GM18907 (cell line): ENCODE data around the gene LMNTD1.
"Not testable (repeated sequence)": the region's sequence is repeated elsewhere in the genome, so short reads cannot be mapped to it uniquely, and the experiment has no call there.

ENCODE experiments used
- ATAC-seq: cut with Tn5 transposase; IDR thresholded peaks from one replicate; pipeline ENCODE4 v1.9.1; 2021; ENCODE audit warnings: mild to moderate bottlenecking, moderate library complexity; ENCODE audit not compliant: unreplicated experiment

Gene LMNTD1, protein sequence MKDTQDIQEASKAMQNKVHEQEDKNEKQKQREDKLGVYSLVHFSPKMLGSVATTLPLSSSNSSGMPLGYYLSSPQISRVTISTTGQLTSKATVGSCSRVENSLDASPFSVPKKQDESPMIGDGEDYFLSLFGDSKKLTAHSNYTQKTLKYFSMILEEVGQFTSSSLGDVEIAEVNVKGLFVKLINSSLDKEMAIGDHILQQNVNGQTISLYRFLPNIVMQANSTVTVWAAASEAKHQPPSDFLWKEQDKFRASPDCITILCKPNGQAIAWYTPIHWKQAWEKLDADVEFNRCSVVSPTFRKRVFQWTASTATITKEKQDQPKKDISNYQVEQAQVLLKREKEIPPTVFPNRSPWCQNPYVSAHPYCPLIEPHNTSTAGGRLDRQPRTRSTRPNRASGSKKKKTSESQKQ

DNA sequence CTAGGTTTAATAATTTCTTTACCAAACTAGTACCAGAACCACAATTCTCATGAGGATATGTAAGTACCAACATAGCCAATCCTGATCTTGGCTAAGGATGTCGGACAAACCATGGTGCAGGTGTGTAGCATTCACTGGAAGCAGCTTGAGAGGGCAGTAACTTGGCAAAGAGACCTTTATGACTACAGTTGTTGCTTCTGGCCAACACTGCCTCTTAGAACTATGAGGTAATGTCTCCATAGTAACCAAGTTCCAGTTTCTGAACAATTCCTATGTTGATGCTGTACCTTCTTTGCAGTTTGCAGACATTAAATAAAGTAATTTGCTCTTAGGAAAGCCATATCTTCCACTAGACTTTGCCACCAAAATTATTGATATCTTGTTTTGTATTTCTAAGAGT lies at the start of gene LMNTD1:
Gene LMNTD1, minus strand, starts transcription at position 186 of the 400 bp plus-strand sequence. CDS start 324 bp downstream, outside the sequence.
- ATAC-seq: no peak

DNA sequence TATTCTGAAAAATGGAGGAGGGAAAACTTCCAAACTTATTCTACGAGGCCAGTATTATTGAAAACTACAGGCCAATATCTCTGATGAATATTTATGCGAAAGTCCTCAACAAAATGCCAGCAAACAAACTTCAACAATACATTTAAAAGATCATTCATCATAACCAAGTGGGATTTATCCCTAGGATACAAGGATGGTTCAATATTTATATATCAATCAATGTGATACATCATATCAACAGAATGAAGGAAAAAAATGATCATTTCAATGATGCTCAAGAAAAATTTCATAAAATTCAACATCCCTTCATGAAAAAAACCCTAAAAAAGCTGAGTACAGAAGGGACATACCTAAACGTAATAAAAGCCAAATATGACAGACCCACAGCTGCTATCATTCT lies 45.9 kb upstream of the LMNTD1 start:
- no peak for ATAC-seq

DNA sequence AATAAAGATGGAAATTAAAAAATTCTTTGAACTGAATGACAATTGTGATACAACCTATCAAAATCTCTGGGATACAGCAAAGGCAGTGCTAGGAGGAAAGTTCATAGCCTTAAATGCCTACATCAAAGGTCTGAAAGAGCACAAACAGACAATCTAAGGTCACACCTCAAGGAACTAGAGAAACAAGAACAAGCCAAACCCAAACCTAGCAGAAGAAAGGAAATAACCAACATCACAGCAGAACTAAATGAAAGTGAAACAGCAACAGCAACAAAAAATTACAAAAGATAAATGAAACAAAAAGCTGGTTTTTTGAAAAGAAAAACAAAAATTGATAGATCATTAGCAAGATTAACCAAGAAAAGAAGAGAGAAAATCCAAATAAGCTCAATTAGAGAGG lies 42.4 kb upstream of the LMNTD1 start:
- not testable (repeated sequence) for ATAC-seq

DNA sequence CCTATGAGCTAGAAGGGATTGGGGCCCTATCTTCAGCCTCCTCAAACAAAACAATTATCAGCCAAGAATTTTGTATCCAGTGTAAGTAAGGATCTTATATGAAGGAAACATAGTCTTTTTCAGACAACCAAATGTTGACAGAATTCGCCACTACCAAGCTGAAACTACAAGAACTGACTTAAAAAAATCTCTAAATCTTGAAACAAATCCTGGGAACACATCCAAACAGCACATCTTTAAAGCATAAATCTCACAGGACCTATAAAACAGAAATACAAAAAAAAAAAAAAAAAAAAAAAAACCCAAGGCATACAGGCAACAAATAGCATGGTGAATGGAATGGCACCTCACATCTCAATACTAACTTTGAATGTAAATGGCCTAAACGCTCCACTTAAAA lies 41.3 kb upstream of the LMNTD1 start:
- no peak for ATAC-seq

DNA sequence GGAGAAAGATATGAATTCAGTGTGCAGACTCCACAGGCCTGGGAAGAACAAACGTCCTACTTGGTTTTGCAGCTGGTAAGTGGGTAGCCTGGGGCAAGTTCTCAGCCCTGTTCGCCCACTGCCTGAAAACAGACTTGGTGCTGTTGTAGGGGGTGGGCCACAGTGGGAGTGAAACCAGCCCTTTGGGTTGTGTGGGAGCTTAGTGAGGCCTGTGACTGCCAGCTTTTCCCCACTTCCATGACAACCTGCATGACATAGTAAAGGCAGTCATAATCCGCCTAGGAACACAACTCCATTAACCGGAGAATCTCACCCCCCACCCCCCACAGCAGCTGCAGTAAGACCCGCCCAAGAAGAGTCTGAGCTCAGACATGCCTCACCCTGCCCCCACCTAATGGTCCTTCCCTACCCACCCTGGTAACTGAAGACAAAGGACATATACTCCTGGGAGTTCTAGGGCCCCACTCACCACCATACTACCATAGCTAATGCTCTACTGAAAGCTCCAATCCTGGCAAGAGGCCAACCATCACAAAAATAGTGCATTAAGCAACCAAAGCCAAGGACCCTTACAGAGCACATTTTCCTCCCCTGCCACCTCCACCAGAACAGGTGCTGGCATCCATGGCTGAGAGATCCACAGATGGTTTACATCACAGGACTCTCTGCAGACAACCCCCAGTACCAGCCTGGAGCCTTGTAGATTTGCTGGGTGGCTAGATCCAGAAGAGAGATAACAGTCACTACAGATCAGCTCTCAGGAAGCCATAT lies 39.8 kb upstream of the LMNTD1 start:
- ATAC-seq: no peak

DNA sequence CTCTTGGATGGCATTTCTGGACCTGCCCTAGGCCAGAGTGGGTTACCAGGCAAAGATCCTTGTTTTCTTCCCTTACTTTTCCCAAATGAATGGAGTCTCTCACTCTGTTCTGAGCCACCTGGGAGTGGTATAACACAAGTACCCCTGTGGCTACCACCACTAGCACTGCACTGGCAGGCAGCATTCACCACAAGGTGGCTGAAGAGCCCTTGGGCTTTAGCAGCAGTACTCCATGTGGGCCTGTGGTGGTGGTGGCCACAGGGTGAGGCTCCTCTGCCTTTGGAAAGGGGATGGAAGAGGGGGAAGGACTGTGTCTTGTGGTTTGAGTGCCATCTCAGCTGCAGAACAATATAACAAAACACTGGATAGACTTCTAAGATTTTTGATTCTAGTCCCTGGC lies 38.1 kb upstream of the LMNTD1 start:
- no peak for ATAC-seq

DNA sequence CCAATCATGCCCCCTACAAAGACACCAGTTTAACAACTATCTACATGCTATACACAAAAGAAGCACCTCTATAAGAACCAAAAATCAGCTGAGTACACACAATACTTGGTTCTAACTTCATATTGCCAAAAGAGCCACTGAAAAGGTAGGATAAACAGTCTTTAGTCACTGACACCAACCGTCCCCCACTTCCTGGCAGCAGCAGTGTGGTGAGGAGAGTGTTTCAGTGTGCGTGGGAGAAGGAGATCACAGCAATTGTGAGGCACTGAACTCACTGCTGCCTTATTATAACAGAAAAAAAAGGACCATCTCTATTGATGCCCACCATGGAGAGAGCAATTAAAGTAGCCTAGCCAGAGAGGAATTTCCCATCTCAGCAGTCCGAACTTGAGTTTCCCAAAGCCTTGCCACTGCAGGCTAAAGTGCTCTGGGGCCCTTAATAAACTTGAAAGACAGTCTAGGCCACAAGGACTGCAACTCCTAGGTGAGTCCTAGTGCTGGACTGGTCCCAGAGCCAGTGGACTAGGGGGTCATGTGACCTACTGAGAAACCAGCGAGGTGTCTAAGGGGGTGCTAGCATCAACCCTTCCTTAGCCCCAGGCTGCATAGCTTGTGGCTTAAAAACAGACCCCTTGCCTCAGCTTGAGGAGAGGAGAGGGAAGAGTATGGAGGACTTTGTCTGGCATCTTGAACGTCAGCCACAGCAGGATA lies 37.1 kb upstream of the LMNTD1 start:
- no peak for ATAC-seq

DNA sequence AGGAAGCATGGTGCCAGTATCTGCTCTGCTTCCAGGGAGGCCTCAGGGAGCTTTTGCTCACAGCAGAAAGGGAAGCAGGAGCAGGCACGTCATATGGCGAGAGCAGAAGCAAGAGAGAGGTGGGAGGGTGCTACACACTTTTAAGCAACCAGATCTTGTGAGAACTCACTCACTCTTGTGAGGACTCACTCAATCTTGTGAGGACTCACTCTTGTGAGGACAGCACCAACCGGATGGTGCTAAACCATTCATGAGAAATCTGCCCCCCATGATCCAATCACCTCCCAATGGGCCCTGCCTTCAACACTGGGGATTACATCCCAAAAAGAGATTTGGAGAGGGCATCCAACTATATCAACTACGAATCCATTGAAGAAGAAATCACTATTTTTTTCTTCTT lies 34.3 kb upstream of the LMNTD1 start:
- ATAC-seq: no peak

DNA sequence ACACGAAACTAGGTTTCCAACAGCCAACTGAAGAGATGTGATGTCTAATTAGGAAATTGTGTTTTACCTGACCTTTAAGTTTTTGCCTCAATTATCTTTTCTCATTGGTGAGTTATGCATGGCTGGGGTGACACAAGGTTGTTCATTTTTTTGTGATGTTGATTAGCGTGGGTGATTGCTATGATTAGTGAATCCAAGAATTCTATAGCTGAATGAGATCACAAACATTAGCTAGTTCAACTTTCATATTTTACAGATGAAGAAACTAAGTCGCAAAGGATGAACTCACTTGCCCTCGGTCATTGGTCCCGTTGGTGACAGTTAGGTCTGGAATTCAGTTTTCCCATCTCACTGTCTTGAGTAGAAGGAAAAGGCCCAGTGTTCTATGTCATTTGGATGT lies 32.6 kb upstream of the LMNTD1 start:
- ATAC-seq: no peak

DNA sequence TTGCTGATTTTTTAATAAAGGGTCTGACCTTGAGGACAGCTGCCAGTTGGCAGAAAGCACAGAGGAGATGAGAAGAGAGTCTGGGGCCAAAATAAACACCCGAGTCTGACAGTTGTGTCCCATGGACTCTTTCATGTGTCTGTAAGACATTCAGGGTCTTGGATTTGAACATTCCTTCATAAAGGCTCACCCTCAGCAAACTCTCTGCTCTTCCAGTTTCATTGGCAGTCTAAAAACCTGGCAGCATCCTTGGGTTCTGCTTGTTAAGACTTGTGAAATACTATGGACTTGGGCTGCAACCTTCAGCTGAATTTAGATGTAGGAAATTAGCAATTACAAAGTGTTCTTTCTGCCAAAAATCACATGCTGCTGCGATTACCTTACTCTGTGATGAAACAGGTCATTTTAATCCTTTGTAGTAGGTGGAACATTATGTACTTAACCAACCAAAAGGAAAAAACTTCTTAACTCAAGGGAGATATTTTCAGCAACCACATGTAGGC lies 32.0 kb upstream of the LMNTD1 start:
- no peak for ATAC-seq

DNA sequence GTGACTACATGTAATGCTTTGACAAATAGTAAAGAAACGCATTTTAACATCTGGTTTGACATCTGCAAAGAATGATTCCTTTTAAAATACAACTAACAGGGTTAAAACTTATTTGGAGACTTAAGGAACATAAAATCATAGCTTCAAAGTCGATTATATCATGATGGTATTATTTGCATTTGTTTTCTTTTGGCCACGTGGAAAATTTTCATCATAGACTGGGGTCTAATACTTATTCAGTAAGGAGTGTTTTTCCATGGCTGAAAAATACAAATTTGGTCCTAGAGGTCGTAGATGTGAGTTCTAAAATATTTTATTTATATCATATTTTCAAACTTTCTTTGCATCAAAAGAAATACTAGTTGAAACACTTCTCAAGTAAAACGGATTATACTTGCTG lies 31.5 kb upstream of the LMNTD1 start:
- ATAC-seq: no peak

DNA sequence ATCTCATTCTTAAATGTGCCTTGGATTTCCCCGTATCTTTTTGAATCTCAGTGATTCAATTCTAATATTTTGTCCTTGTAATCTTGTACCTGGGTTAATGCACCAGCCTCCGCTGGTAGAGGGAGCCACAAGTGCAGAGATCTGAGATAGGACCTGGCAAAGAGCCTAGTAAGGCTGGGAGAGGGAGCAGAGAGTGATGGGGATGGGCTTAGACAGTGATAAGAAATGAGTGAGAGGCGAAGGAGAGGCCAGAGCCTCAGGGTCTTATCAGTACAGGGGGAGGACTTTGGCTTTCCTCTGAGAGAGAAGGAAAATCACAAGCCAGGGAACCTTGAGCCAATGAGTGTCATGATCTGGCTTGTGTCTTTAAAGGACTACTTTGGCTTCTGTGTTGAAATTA lies 30.5 kb upstream of the LMNTD1 start:
- no peak for ATAC-seq

DNA sequence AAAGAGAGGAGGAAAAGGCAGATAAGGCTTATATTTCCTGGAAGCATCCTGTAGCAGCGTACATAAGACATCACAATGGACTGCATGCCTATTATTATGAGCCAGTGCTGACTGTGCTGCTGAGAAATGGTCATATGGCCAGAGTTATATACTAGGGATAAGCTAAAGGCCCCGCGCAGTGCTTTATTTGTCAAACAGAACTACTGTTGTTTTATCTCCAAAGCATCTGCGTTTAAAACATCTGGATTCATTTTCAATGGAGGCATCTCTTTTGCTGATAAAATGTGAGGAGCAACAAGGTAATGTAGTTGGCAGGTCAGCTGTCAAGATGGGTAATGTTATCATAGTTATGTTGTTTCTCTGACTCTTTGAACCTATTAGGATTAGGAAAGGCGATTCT lies 28.0 kb upstream of the LMNTD1 start:
- ATAC-seq: no peak

DNA sequence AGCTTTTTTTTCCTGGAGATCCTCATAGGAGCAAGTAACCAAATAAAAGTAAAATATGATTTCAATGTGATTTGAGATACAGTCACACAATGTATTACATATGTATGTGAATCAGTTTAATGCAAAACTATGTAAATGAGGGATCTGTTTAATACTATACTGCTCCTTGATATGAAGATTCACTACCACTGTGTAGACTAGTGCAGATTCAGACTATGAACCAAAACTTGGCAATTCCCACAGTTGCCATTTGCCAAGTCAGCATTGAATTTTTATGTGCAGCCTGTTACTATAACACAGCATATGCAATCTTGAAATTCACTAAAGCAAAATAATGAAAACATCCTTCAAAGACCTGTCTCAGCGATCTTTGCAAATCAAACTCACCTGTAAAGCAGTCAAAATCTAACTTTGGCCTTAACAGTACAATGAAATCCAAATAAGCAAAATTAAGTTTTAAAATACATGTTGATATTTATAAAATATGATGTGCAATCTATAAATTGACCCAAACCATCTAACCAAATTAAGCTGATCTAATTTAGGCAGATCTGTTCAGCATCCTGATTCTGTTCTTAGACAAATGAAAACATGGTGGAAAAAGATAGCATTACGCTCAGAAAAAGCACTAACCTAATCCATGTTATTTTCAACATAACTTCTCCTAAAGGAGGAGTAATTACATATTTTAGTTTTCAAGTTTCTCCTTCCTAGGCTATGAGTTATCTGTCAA lies 25.5 kb upstream of the LMNTD1 start:
- ATAC-seq: no peak

DNA sequence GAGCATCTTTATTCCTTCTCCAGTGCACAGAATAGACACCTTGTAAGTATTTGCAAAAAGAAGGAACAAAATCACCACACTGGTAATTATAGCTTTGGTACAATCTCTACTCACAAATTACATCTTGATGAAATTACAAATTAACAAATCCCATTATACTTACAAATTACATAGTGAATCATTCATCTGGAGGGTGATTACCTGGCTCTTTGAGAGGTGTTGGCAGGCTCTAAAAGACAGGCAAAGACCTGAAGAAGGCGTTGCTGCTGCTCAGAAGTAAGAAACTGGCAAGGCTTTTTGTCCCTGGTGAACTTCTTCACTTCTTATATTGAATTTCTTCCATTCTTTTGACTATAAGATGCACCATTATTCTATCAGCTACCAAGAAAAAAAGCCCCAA lies 21.7 kb upstream of the LMNTD1 start:
- no peak for ATAC-seq

DNA sequence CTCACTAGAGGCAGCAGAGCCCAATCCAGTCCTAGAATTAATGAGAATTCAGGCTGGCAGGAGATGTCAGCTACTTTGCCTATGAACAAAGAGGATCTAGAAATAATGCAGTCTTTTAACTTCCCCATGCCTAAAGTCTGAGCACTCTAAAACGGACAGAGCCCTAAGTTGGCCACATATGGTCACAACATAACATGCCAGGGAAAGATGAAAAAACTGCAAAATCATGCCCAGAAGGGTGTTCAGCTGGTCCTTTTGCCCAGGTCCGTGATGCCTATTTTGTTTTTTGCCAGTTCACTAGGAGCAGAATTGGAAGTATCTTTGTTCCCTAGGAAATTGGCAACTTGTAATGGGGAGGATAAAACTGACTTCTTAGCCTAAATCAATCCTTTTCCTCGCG lies 20.3 kb upstream of the LMNTD1 start:
- ATAC-seq: no peak

DNA sequence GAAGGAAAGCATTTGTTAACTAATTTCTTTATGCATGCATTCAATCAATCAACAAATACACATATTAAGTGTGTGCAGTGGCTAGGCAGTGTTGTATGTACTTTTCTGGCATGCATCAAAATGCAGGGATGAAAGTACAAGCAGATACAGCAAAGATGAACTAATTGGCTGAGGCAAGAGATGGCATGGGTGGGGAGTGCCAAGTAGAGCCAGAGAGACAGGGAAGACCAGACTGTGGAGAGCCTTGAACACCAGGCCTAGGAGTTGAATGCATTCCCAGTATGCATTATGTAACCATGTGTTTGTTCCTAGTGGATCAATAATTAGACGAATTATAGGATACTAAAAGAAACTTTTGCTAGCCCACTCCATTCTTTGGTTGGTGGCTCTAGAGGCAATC lies 17.3 kb upstream of the LMNTD1 start:
- no peak for ATAC-seq

DNA sequence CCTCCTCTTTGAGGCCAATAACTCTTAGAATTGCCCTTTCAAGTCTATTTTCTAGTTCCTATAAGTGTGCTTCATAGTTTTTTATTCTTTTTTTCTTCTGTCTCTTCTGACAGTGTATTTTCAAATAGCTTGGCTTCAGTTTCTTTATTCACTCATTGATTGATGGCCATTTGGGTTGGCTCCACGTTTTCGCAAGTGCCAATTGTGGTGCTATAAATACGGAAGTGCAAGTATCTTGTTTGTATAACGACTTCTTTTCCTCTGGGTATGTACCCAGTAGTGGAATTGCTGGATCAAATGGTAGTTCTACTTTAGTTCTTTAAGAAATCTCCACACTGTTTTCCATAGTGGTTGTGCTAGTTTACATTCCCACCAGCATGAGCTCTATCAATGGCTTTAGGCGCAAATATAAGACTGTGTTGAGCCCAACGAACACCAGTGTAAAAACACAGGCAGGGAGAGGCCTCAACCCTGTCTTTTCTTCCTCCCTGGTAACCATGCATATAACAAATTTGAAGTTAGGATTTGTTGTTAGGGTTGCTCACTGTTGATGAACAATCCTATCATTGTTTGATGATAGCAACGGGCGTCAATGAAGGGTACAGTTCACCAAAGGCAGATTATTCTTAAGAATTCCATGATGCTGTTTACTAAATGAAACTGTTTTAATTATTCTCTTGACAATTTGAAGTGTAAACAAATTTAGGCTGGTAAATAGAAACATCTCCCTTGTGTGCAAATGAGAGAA lies 13.3 kb upstream of the LMNTD1 start:
- no peak for ATAC-seq

DNA sequence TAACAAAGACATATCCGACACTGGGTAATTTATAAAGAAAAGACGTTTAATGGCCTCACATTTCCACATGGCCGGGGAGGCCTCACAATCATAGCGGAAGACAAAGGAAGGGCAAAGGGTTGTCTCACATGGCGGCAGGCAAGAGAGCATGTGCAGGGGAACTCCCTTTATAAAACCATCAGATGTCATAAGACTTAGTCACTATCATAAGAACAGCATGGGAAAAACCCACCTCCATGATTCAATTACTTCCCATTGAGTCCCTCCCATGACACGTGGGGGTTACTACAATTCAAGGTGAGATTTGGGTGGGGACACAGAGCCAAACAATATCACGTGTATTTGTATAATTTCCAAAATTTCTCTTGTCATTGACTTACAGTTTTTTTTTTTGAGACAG lies 5.5 kb upstream of the LMNTD1 start:
- ATAC-seq: no peak

DNA sequence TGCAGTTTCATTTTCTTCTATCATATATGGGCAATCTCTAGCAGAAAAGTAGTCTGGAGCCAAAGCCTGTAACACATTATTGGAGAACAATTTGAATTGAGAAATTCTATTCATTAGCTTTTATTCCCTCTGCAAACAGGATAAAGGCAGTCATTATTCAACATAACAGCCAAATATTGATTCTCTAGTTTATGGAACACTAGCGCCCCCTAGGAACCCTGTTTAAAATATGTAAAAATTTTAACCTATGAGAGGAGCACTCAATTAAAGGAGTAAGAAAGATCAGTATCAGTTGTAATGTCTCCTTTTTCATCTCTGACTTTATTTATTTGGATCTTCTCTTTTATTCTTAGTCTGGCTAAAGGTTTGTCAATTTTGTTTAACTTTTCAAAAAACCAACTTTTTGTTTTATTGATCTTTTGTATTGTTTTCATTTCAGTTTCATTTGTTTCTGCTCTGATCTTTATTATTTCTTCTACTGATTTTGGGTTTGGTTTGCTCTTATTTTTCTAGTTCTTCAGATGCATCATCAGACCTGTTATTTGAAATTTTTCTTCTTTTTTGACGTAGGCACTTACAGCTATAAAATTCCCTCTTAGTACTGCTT lies 4.8 kb upstream of the LMNTD1 start:
- ATAC-seq: no peak
